Amniotic epithelial cell (primary cell): ENCODE measurements around the gene PBX3.
"Not testable (repeated sequence)": the region's sequence is repeated elsewhere in the genome, so short reads cannot be mapped to it uniquely, and the experiment has no call there.

ENCODE experiments used
- DNase-seq: peaks from one replicate; pipeline ENCODE4 v3.0.0-alpha.2; 2010; ENCODE audit warnings: low read depth

PBX3 gene

DNA sequence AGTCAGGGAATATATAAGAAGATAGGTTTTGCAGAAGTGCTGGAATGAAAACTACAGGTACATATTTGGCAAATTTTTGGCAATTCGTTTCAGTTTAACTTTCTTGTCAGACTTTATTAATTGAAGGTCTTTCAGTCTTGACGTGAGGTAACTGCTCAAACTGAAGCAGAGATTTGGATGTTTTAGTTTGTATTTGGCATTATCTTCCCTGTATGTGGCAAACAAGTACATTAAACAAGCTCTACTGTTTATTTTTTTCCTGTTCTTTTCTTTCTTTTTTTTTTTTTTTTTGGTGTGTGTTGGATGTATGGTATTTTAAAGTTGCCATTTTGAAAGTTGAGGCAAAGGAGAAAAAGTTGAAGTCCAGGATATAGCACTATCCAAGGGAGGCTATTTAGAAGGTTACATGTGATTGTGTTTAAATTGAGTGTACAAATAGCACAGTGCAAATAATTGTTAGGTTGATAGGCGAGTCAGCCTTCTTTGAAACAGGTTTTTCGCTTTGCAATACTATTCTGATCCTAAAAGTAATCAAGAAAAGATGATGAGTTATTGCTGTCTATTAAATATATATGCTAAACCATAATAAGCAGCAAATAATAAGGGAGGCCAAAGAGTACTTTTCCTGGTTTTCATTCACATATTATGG, 2.2 kb downstream of the PBX3 start:
- no peak for DNase-seq

DNA sequence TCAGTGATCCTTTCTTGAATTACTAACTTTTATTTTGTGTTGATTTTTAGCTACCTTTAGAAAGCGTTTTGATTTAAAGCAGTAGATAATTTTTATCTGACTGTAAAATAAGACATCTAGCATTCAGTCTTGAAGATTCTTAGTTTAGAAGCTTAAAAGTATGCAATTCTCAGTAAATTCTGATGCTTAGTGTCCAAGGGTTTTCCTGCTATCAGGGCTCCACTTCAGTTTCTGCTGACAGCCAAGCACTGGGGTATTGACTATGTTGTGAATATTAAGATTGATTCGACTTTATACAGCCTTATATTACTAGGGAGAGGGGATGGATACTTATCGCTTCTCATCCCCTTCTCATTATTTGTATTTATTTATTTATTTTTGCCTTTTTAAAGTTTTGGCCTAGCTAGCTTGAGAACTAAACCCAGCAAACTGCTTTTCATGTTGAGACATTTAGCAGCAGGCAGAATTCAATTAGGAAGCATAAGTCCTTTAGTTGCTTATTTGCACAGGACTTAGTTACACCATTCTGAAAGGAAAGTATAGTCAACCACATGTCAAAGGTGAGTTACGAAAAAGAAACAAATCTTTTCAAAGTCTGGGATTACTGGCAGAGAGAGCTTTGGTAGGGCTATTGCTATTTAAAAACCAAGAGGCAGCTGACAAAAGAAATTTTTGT, 2.9 kb downstream of the PBX3 start:
- peak; percentile 46 for DNase-seq

DNA sequence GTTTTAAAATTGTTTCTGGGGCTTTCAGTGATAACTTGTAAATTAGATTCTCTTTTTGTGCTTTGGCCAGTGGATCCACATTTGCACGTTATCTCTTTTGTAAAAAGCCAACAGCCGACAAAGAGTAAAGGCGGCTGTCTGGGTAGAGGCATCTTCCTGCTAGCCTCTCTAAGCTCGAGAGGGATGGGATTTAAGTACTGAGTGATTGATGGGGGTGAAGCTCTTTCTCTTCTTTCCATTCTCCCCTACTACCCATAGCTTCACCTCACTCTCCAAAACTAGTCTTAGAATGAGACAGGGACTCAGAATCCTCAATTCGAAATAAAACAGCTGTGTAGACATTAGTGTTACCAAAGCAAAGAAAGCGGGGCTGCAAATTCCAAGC, 3.4 kb downstream of the PBX3 start:
- peak; percentile 43 for DNase-seq

DNA sequence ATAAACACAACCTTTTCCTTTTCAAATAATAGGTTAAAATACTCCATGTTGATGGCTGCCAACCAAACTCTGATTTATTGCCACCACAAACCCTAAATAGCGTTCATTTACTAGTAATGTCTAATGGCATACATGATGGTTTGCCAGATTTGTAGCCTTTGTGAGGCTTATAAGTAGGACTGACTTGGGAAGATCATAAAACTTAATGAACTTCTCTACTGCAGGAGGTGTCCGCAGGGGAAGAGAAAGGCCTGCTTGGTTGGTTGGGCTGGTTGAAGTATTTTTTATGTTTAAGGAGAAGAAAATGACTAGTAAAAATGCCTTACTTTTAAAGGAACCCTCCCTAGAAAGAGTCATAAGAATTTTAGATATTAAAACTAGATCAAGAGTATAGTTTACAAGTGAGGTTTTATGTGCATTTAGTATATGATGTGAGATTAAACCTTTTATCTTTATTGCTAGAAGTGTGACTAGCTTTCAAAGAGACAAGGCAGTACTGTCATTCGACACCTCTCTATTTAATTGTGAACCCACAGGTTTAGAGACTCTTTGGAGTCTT, 5.0 kb downstream of the PBX3 start:
- DNase-seq: no peak

DNA sequence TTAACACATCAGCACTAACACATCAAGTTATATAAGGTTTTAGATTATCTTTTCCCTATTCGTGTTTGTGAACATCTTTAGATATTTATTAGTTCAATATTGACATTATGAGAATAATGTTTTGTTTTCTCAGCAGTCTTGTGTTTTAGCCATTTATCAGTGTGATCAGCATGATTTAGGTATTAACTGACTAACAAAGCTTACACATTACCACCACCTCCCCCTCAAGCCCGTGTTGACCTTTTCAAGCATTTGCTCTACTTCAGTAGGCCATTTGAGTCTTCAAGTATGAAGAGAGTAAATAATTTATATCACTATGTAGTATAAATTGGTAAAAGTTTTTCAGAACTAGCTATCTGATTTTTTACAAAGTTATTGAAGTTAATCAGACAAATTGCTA, 6.9 kb downstream of the PBX3 start:
- DNase-seq: no peak

DNA sequence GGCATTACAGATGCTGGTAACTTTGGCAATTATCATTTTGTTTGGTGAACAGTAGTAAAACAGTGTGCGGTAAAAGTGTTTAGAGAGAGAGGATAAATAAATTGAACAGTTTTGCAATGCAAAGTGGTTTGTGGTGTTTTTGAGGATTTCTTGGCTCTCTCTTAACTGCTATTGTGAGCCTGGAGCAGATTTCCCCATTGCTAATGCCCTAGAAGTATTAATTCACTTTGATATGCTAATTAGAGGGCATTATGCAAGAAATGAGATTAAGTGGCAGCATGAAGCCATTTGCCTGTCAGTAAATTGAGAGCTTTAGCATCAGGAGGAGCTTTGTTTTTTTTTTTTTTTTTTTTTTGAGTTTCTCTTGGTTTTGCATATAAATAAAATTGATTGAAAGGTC, 8.2 kb downstream of the PBX3 start:
- DNase-seq: no peak

DNA sequence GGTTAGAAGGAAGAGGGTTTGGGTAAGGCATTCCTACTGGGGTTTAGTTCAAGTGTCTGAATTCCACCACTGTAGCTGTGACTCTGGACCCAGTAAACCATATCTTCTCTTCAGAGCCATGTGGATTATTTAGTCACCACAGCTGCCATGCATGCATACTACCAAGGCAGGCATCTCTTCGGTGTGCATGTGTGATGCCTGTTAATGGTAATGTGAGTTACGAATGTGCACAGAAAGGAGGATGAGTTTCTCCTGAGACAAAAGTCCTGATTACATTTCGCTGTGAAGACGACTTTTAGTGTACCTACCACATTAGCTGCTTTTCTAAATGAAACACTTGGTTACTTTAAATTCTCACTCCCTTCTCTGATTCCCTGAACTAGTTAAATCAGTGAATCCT, 9.3 kb downstream of the PBX3 start:
- no peak for DNase-seq

DNA sequence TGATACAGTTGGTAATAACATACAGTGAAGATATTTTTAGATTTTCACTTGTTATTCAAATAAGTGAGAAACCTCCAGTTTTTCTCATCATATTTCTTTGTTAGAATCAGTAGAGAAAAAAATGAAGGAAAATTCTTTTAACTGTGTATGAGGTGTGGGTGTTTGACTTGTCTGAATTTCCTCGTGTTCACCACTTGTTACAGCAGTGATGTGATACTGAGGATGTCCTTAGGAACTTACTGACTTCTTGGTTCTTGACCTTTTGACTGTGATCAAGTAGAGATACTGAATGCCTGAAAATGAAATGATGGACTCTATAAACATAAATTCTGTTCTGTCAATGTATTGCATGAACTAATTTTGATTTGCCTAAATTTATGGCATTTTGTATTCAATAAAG, 10.7 kb downstream of the PBX3 start:
- no peak for DNase-seq

DNA sequence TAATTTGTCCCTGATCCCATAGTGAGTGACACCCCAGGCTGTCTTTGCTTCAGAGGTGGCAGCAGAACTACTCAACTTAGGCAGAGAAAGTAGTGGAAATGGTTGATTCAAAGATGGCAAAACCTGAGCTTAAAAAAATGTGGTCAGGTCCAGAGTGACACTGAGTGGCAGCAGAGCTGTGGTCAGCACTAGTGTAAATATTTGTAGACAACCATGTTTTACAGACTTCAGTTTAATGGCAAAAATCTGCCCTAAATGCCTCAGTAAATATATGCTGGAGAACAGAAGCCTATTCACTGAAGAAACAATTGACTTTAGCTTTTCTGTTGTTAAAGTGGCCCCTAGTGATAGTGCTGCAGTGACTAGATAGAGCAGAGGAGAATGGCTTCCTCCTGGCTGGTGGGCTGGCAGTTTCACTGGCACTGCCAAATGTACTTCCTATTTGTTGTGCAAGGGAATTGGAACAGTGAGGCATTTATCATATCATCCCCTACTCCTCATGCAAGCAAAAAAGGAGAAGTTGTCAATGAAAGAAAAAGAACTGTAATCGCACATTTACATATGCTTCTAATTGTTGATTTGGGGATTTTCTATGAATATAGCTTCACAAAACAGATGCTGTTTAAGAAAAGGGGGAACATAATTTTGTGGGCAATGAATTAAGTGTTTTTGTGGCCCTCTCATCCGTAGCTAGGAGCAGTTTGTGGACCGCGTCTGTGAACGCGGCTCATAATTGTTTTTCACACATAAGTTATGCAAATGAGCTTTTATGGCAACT, 12.0 kb downstream of the PBX3 start:
- no peak for DNase-seq

DNA sequence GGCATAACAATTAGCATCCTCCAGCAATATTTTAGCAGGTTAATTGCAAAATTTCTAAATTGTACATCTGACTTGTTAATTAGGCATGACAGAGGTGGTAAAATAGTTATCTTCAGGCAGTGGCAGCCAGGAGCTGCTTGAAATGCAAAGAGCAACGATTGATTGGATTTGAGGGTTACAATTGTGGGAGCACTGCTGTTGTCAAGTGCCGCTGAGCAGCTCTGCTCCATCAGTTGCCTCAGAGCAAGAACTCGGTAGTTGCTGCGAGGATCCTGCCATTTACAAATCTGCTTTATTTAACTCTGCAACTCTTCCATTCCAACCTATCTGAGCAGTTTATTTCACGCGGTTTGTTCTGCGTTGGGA, 12.6 kb downstream of the PBX3 start:
- no peak for DNase-seq

DNA sequence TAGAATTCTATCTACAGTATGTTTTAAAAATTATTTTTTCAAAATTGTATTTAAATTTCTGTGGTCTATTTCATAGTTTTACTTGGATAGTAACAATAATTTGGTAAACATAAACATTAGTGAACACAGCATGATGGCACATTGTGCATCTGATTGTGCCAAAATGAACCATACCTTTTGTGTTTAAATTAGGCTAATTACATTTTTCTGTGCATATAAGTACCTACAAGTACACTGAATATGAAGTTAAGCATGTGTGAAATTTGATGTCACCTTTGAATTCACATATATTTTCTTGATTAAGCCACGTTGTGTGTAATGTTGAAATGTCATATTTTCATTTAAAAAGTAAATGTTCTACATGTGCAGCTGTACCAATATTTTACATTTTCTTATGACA, 13.4 kb downstream of the PBX3 start:
- DNase-seq: no peak

DNA sequence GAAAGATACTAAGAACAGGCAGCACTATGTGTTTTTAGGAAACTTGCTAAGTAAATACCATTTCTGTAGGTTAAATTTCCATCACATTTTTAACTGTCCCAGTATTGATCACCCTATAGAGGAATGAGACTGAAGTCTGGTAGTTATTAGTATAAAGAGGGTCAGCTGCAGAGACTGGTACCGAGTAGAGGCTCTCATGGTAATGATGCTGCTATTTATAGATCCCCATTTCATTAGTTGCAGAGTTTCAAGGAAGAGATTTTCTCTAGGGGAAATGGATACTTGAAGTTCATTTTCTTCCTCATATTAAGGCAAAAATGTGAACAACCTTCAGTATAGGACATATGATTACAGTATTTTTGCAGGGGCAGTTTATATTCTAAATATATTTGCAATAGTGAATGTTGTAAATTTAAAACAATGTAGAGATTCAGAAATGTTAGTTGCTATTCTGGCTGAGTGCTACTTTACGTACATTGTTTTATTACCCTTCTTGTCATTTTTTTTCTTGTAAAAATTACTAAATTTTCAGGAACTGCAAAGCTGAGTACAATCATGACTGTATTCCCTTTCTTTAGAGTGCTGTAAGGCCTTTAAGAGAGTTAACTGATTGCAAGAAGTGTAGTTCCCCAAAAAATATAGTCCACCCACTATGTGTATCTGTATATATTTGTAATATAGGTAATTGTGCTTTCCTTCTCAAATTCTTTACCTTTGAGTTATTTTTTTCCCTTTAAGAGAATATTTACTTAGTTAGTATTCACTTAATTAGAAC, 14.7 kb downstream of the PBX3 start:
- no peak for DNase-seq

DNA sequence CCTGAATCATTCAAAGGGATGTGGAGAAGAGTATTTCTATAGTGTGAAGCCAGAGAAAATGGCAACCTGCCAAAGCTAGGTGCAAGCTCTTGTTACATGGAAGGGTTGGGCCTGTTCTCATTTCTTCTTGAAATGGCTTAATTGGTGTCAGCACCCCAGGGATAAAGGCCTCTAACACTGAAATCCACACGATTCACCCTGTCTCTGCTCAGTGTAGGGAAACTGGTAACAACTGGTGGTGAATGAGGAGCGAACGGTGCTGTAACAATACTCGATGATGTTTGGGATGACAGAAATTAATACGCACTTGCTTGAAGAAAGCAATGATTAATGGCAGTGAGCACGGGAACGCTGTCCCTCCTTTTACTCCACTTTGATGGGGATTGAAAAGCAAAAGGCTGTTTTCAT, 16.2 kb downstream of the PBX3 start:
- peak; percentile 34 for DNase-seq

DNA sequence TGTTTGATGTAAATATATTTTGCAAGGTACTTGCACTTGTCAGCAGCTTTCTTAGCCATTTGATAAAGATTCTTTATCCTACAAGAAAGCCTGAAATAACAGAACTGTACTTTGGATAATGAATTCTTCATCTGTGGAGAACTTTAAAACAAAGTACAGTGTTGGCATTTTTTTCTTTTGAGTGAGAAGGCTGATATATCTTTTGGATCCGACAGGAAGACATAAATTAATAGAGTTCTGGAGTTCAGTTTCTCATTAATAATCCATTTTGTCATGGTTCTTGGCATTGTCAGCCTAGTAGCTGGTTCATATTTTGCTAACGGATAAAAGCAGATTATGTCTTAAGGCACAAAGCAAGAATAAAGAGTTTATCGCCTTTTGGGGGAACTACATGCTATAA, 17.0 kb downstream of the PBX3 start:
- DNase-seq: no peak

DNA sequence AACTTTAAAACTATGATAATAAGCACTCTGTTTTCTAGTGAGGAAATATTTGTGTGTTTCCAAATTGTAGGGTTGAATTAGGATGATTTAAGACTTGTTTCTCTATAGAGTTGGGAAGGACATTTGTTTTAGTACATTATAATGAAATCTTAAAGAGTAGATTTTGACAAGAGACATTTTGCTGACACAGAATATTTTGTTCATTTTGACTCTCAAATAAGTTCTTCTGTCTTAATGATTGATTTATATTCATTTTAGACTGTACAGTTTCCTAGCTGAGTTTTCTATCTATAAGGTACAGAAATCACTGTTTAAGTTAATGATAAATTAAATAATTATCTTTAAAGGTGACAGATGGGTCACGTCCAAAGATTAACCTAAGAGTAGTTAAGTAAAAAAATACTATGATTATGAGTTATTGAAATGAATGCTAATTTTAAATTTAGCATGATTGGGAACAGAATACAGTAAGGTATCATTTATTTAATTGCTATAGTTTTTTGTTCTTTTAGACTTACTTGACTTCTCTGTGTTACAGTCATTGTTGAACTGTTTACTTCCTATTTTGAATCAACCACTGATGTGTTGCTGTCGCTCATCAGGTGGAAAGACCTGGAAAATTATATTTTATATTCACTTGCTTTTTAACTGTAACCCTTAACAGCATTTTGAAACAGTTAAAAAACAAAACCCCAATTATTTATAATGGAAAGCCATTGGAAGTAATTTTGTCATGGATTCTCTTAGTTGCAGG, 19.5 kb downstream of the PBX3 start:
- no peak for DNase-seq

DNA sequence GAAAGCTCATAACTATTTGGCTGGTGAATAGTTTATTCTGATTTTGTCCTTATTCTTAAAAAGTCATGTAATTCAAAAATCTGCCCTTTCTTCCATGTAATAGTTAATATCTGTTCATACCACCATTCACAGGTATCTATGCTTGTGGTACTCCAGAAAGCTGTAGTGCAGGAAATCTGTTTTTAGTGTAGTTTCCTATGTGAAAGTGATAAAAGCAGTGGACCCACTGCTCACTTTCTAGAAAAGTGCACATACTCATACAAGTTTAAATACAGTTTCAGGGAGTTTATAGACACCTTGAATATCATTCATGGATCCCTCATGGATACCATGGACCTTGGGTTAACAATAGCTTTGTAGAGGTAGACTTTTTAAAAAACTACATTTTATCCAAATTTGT, 20.2 kb downstream of the PBX3 start:
- no peak for DNase-seq

DNA sequence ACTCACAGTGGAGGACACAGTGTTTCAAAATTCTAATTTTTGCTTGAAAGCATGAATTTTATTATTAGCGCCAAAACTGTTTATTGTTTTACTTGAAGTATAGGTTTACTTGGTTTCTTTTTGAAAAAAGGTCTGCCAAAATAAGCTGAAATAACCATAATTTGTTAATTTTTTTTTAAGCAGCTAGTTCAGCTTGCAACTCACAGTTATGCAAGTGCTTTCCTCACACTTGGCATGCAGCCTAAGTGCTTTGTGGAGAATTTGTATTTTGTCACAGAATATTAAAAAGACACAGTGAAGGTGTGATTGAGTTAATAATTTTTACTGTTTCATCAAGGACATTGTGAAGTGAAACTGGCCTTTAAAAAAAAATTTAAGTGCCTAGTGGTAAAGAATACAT, 21.6 kb downstream of the PBX3 start:
- DNase-seq: no peak

DNA sequence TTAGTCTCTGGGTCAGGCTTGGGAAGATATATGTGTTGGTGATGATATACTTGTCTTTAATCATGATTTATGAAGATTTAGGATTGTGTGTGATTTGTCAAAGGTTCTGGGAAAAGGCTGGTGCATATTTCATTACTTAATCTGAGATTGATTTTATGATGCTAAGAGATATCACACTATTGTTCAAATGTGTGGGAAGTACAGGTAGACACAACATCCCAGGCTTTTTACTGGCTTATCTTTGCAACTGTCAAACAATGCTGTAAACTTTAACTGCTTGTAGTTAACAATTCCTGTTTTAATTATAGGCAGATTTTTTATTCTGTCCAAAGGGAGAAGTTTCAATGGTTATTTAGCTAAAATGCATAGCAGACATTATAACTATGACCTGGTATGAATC, 23.9 kb downstream of the PBX3 start:
- DNase-seq: no peak

DNA sequence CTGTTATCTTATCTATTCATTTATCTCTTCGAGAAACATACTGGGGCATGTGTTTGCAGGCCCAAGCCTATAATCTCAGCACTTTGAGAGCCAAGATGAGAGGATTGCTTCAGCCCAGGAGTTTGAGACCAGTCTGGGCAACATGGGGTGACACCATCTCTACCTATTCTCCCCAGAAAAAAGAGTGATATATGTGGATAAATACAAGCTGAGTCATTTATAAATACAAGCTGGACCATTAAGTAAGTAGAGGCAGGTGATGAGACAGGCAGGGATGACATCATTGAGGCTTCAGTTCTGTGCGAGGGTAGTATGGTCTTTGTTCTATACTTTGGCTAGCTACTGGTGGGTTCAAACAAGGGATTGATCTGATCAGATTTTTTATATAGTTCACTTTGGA, 25.6 kb downstream of the PBX3 start:
- DNase-seq: no peak

DNA sequence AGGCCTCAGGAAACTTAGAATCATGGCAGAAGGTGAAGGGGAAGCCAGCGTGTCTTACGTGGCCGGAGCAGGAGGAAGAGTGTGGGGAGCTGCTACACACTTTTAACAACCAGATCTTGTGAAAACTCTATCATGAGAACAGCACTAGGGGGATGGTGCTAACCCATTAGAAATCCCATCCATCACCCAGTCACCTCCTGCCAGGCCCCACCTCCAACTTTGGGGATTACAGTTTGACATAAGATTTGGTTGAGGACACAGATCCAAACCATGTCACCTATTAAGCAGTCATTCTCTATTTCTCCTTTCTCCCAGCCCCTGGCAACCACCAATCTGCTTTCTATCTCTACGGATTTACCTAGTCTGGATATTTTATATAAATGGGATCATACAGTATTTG, 26.9 kb downstream of the PBX3 start:
- no peak for DNase-seq

DNA sequence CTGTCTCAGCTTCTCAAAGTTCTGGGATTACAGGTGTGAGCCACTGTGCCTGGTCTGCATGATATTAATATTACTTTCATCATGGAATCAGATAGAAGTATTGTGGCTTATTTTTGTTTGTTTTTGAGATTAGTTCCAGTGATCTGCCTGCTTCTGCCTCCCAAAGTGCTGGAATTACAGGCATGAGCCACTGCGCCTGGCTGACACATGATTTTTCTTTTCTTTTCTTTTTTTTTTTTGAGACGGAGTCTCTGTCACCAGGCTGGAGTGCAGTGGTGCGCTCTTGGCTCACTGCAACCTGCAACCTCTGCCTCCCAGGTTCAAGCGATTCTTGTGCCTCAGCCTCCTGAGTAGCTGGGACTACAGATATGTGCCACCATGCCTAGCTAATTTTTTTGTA, 29.6 kb downstream of the PBX3 start:
- not testable (repeated sequence) for DNase-seq
